Measurements from ENCODE around the gene SORT1. TPM values are rescaled to one million over a fixed set of nuclear protein-coding genes. Genes with fewer than 3 reads are reported as not detected.

The SORT1 gene
- polyA plus RNA-seq, 1 donor from 2014 or later = 33.3 TPM

DNA sequence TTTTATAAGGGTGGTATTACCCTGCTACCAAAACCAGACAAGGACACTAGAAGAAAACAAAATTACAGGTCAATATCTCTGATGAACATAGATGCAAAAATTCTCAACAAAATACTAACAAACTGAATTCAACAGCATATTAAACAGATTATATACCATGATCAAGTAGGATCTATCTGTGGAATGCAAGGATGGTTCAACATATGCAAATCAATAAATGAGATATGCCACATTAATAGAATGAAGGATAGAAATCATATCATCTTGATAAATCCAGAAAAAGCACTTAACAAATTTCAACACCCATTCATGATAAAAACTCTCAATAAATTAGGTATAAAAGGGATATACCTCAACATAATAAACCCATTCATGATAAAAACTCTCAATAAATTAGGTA lies 66.6 kb downstream of the SORT1 start:
- Histone ChIP-seq H2AFZ (ENCODE audit: low read depth, low read length) (no peak overlapping the region), H3K9me3 (ENCODE audit: low read length) (peaks cover 7% of the 10 kb centered on the region), H3K79me2 (replicated peaks; ENCODE audit: insufficient read depth, low read length) (no peaks in the 10 kb centered on the region), H3F3A (ENCODE audit: insufficient read depth, low read length, poor library complexity, severe bottlenecking) (no peaks in the 10 kb centered on the region), H3K9ac (ENCODE audit: low read length) (no peak overlapping the region), H3K27ac (ENCODE audit: low read length) (no peak overlapping the region), H3K4me2 (ENCODE audit: low read length) (no peak overlapping the region), H3K9me2 (ENCODE audit: insufficient read depth, low read length) (no peaks in the 10 kb centered on the region), H3K4me3 (ENCODE audit: low read length) (no peak overlapping the region), H3K27me3 (ENCODE audit: insufficient read depth, low read depth, low read length) (no peaks in the 10 kb centered on the region), H3K36me3 (ENCODE audit: insufficient read depth, low read length) (peaks cover 28% of the 10 kb centered on the region), H4K20me1 (ENCODE audit: insufficient read depth) (no peaks in the 10 kb centered on the region)
- TF ChIP-seq EZH2 (IDR thresholded peaks at IDR 0.05; ENCODE audit: borderline replicate concordance, insufficient read depth, low read length, poor library complexity, severe bottlenecking) = no peak
- TF ChIP-seq TAF1 (IDR thresholded peaks at IDR 0.05; ENCODE audit: low read depth) = no peak
- no peak for TF ChIP-seq CTCF (IDR thresholded peaks at IDR 0.05; ENCODE audit: poor library complexity, severe bottlenecking)
- no peak for TF ChIP-seq SMC3 (conservative IDR thresholded peaks at IDR 0.05; ENCODE audit: poor library complexity)
- no peak for TF ChIP-seq EP300 (conservative IDR thresholded peaks at IDR 0.05; ENCODE audit: poor library complexity, severe bottlenecking)
- no peak for TF ChIP-seq POLR2AphosphoS5 (IDR thresholded peaks at IDR 0.05)
- no peak for TF ChIP-seq RAD21 (conservative IDR thresholded peaks at IDR 0.05)
- TF ChIP-seq, protein P1, sequence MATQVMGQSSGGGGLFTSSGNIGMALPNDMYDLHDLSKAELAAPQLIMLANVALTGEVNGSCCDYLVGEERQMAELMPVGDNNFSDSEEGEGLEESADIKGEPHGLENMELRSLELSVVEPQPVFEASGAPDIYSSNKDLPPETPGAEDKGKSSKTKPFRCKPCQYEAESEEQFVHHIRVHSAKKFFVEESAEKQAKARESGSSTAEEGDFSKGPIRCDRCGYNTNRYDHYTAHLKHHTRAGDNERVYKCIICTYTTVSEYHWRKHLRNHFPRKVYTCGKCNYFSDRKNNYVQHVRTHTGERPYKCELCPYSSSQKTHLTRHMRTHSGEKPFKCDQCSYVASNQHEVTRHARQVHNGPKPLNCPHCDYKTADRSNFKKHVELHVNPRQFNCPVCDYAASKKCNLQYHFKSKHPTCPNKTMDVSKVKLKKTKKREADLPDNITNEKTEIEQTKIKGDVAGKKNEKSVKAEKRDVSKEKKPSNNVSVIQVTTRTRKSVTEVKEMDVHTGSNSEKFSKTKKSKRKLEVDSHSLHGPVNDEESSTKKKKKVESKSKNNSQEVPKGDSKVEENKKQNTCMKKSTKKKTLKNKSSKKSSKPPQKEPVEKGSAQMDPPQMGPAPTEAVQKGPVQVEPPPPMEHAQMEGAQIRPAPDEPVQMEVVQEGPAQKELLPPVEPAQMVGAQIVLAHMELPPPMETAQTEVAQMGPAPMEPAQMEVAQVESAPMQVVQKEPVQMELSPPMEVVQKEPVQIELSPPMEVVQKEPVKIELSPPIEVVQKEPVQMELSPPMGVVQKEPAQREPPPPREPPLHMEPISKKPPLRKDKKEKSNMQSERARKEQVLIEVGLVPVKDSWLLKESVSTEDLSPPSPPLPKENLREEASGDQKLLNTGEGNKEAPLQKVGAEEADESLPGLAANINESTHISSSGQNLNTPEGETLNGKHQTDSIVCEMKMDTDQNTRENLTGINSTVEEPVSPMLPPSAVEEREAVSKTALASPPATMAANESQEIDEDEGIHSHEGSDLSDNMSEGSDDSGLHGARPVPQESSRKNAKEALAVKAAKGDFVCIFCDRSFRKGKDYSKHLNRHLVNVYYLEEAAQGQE (IDR thresholded peaks at IDR 0.05; ENCODE audit: borderline replicate concordance) = no peak
- no peak for TF ChIP-seq MXI1 (conservative IDR thresholded peaks at IDR 0.05; ENCODE audit: poor library complexity, severe bottlenecking)

- TF ChIP-seq MXI1 (conservative IDR thresholded peaks at IDR 0.05; ENCODE audit: poor library complexity, severe bottlenecking) (no peak), RAD21 (conservative IDR thresholded peaks at IDR 0.05) (no peak), SMC3 (conservative IDR thresholded peaks at IDR 0.05; ENCODE audit: poor library complexity) (no peak), EZH2 (IDR thresholded peaks at IDR 0.05; ENCODE audit: borderline replicate concordance, insufficient read depth, low read length, poor library complexity, severe bottlenecking) (no peak)
- peaks cover 3% of the 10 kb centered on the region for H3K9me3 ChIP-seq (ENCODE audit: low read length)
- H3K4me2 ChIP-seq (ENCODE audit: low read length) = no peak overlapping the region
- no peaks in the 10 kb centered on the region for H3K79me2 ChIP-seq (replicated peaks; ENCODE audit: insufficient read depth, low read length)
- no peaks in the 10 kb centered on the region for H3K27me3 ChIP-seq (ENCODE audit: insufficient read depth, low read depth, low read length)
- H3K4me3 ChIP-seq (ENCODE audit: low read length) = no peak overlapping the region
- no peak overlapping the region for H2AFZ ChIP-seq (ENCODE audit: low read depth, low read length)
- no peaks in the 10 kb centered on the region for H3F3A ChIP-seq (ENCODE audit: insufficient read depth, low read length, poor library complexity, severe bottlenecking)
- H3K27ac ChIP-seq (ENCODE audit: low read length) = no peak overlapping the region
- H3K36me3 ChIP-seq (ENCODE audit: insufficient read depth, low read length) = peaks cover 15% of the 10 kb centered on the region
- no peaks in the 10 kb centered on the region for H4K20me1 ChIP-seq (ENCODE audit: insufficient read depth)
- no peaks in the 10 kb centered on the region for H3K9me2 ChIP-seq (ENCODE audit: insufficient read depth, low read length)
- no peak overlapping the region for H3K9ac ChIP-seq (ENCODE audit: low read length)
Observed at GRCh38 chr1:109327285-109327684, 70.4 kb downstream of the SORT1 start.
